HG02759 (cell line): ENCODE results near the gene FGF19.
"Not testable (repeated sequence)": the region's sequence is repeated elsewhere in the genome, so short reads cannot be mapped to it uniquely, and the experiment has no call there.

Experiments
- ATAC-seq: cut with Tn5 transposase; IDR thresholded peaks from one replicate; pipeline ENCODE4 v1.9.1; 2021; ENCODE audit warnings: mild to moderate bottlenecking, moderate library complexity; ENCODE audit not compliant: unreplicated experiment

The FGF19 gene

DNA sequence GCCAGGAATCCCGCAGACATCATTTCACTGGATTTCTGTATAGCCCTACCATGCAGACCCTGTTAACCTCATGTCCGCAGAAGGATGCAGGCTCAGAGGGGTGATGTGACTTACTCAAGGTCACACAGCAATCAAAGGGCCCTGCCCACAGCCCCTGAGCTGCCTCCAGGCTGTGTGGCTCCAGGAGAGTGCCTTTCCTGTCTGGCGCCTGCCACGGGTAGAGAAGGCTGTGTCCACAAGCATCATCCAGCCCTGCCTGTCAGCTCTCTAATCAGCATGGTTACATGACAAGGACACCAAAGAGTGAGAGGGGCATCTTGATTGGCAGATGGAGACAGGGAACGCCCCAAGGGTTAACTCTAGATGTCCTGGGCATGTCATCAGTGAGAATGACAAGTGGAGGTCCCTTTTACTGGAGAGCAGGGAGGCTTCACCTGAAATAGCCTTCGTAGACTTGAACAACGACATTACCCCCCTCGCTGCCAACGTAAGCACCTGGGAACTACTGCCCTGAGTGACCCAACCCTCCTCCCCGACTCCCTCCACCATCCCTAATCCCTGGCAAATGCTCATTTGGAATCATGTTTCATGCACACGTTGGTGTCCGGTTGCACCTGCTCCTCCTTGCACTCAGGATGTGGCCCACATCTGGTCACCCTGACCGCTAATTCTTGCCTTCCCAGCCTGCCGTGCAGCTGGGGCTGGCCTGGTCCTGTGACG lies 6.9 kb downstream of the FGF19 start:
- no peak for ATAC-seq

DNA sequence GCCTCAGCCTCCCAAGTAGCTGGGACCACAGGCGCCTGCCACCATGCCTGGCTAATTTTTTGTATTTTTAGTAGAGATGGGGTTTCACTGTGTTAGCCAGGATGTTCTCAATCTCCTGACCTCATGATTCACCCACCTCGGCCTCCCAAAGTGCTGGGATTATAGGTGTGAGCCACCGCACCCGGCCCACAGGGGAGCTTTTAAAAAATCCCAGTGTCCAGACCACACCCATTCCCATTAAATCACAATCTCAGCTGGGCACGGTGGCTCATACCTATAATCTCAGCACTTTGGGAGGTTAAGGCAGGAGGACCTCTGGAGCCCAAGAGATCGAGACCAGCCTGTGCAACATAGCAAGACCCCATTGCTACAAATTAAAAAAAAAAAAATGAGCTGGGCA lies 7.8 kb downstream of the FGF19 start:
- not testable (repeated sequence) for ATAC-seq

DNA sequence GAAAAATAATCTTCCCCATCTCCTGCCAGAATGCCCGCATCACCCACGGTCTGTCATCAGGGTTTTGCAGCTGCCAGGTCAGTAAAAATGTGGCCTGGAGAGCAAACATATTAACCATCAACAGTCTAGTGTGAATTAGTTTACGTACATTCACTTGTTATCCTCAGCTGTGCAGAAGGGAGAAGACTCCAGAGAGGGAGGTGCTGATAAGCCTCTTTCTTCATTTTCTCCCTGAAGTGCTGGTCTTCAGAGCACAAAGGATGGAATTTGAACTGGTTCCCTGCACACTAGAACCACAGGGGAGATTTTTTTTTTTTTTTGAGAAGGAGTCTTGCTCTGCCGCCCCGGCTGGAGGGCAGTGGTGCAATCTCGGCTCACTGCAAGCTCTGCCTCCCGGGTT lies 8.2 kb downstream of the FGF19 start:
- ATAC-seq, result no peak

DNA sequence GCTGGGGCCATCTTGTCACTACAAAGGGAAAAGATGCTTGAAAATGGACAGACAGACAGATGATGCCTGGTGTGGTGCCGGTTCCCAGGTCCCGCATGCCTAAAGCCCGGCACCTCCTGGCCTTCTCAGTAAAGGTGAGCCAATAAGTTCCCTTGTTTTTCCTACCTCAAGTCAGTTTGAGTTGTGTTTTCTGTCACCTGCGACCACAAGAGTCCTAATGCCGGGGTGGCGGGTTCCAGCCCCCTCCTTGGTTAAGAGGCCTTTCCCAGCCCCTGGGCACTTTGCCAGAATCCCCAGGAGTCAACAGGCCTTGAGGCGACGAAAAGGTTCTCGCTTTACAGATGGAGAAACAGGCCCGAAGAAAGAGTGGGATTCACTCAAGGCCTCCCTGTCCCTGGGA lies 9.0 kb downstream of the FGF19 start:
- no peak for ATAC-seq

DNA sequence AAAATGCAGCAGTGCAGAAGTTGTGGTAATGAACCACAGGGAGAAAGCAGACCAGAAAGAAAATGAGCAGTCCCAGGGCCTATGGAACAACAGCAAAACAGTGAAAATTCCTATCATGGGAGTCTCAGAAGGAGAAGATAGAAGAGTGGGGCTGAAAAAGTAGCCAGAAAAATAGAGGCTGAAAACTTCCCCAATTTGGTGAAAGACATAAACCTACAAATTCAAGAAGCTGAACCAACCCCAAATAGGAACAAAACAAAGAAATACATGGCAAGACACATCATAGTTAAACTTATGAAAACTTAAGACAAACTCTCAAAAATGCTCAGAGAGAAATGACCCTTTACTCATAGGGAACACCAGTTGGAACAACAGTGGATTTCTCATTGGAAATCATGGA lies 11.4 kb downstream of the FGF19 start:
- ATAC-seq, result no peak

DNA sequence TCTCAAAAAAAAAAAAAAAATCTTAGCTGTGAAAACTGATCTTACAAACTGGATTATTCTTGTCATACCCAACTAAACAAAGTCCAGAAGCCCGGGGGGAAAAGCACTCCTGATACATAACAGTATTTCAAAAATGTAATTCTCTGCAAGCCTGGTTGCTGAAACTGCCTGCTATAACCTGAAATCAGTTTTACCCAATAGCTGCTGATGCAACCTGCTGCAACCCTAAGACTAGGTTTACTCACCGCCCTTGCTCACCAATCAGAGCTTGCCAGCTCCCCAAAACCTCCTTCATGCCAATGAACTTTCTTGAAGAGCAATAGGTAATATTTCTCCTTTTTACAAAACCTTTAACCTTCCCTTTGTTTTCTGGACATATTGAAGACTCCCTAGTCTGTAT lies 12.4 kb downstream of the FGF19 start:
- ATAC-seq, result no peak

DNA sequence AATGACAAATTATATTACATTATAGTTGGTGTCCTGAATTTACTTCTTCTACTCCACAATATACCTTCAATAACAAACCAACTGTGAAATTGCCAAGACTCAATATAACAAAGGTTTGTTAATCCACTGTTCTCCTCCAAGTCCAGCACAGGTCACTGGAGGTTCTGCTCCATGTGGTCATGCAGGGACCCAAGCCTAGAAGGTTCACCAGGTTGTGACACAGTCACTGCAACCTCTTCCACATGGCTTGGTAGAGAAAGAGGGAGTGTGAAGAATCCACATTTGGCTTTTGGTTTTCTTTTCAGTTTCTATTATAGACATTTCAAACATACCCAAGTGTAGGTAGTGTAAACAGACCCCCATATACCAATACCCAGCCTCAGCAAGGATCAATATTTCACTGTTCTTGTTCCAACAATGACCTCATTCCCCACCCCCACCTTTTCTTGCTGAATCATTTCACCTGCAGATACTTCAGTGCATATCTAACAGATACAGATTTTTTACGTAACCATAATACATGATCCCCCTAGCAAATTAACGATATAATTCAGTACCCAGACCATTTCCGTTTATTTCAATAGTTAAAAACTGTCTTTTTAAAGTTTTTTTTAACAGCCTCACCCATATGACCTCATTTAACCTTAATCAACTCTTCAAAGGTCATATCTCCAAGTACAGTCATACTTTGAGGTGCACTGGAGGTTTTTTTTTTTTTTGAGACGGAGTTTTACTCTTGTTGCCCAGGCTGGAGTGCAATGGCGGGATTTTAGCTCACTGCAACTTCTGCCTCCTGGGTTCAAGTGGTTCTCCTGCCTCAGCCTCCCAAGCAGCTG lies 14.1 kb downstream of the FGF19 start:
- no peak for ATAC-seq

DNA sequence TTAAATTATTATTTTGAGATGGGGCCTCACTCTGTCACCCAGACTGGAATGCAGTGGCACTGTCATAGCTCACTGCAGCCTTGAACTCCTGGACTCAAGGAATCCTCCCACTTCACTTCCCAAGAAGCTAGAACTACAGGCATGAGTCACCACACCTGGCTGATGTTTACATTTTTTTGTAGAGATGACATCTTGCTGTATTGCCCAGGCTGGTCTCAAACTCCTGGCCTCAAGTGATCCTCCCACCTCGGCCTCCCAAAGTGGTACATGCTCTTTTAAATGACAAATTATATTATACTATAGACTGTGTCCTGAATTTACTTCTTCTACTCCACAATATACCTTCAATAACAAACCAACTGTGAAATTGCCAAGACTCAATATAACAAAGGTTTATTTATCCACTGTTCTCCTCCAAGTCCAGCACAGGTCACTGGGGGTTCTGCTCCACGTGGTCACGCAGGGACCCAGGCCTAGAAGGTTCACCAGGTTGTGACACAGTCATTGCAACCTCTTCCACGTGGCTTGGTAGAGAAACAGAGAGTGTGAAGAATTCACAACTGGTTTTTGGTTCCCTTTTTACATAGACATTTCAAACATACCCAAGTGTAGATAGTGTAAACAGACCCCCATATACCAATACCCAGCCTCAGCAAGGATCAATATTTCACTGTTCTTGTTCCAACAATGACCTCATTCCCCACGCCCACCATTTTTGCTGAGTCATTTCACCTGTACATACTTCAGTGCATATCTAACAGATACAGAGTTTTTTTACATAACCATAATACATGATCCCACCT lies 15.7 kb downstream of the FGF19 start:
- not testable (repeated sequence) for ATAC-seq

DNA sequence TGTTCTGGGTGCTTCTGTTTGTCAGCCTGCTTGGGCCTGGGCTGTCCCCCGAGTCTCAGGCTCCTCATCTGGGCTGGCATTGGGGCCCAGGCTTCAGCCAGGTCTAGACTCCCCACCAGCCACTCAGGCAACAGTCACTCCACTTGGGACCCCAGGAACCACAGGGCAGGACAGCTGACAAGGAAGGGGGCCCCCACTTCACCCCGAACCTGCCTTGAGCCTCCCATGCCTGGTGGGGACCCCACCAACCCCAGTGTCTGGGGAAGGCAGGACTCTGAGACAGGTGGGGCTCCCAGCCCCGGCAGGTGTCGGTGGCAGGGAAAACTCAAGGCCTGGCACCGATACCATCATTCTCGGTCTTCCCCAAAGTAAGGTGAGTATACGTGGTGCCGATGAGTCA lies 17.0 kb downstream of the FGF19 start:
- ATAC-seq, result no peak

DNA sequence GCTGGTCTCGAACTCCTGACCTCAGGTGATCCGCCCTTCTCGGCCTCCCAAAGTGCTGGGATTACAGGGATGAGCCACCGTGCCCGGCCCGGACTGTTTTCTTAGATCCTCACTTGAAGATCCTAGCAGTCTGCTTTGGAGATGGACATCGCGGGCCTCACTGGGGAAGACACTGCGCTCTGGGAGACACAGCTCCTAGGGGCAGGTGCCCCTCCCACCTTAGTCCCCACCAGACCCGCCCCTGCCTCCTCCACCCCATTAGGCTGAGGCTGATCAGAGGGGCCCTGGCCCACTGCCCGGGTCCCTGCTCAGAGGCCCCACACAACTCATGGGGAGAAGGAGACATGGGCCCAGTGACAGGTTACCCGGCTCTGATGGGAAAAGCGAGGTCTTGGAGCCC lies 17.4 kb downstream of the FGF19 start:
- no peak for ATAC-seq

DNA sequence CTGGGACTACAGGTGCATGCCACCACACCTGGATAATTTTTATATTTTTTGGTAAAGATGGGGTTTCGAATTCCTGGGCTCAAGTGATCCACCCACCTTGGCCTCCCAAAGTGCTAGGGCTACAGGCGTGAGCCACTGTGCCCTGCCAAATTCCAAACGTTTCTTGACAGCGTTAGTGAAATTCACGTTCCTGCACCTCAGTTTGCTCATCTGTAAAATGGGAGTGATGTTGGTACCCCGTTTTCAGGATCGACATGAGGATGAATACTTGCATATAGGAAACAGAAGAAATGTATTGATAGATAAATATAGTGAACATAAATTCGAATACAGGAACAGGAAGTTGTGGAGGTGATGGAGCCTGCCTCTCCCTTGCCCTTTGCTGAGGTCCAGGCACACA lies 18.5 kb downstream of the FGF19 start:
- ATAC-seq, result no peak

DNA sequence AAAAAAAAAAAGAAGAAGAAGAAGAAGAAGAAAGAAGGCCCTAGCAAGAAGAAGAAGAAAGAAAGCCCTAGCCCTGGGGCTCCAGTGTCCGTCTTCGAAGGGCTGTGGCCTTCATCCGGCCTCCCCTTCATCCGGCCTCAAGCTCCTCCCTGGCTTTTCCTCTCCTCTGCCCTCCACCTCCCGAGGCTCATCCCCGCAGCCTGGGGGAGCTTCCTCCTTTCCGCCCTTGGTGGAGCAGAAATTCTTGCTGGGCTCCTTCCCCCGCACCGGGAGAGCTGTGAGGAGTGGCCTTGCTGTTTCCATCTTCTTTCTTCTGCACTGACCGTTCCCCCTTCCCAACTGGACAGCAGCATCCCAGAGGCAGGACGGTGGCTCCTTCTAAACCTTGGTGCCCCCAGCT lies 19.2 kb downstream of the FGF19 start:
- no peak for ATAC-seq

DNA sequence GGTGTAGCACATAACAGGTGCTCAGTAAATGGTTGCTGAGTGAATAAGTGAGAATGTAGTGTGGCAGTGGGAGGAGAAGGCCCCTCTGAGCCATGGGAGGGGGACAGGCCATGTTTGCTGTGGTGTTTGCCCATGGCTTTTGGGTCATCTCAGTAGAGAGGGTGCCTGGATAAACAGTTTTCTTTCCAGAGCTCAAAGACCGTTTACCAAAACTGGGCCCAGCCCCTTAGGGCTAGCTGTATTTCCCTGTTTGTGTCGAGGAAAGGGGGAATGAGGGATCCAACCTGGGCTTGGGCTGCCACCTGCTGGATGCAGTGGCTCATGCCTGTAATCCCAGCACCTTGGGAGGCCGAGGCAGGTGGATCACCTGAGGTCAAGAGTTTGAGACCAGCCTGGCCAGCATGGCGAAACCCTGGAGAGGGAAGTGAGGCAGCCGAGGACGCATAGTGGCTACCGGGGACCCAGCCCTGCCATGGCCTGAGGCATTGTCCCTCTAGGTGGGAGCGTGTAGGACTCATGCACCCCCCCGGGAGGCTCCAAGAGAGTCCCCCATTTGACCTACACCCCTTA lies 20.0 kb downstream of the FGF19 start:
- no peak for ATAC-seq

DNA sequence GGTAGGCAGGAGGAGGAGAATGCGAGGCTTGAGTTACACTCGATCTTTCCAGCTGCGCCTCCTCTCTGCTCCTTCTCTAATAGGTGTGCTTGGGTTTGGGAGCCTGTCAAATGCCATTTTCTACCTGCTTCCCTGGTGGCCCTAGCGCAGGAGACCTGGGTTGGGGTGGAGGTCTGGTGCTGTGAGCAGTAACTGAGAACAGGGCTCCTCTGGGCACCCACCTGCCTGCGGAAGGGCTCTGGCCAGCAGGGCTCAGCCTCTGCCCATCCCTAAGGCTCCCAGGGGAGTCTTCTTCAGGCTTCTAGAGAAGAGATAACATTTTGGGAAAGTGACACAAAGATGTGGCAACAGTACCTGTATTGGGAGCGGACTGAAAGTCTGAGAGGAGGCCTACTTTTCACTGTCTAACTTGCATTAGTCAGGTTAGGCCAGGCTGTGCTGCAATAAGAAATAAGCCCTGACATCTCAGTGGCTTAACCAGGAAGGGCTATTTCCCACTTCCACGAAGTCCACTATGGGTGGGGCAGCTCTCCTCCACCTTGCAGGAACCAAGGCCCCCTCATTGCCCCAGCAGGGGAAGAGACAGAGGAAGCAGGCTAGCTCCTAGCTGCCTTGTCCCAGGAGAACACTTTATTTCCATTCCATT lies 21.0 kb downstream of the FGF19 start:
- ATAC-seq, result no peak

DNA sequence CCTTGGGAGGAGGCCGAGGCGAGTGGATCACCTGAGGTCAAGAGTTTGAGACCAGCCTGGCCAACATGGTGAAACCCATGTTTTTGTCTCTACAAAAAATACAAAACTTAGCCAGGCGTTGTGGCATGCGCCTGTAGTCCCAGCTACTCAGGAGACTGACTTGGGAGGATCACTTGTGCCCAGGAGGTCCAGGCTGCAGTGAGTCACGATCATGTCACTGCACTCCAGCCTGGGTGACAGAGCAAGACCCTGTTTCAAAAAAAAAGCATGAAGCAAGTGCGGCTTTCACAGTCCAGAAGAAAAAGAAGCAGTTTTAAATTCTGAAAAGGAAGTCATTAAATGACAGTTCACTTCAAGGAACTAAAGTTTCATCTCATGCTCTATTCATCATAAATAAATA lies 21.6 kb downstream of the FGF19 start:
- ATAC-seq, result no peak

DNA sequence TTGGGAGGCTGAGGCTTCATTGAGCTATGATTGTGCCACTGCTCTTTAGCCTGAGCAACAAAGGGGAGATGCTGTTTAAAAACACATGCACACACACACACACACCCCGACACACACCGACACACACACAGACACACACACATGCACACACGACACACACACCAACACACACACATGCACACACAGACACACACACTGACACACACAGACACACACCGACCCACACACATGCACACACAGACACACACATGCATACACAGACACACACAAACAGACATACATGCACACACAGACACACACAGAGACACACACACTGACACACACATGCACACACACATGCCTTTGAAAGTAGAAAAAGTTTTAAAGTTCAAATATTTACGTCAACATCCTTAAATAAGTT lies 23.1 kb downstream of the FGF19 start:
- no peak for ATAC-seq

DNA sequence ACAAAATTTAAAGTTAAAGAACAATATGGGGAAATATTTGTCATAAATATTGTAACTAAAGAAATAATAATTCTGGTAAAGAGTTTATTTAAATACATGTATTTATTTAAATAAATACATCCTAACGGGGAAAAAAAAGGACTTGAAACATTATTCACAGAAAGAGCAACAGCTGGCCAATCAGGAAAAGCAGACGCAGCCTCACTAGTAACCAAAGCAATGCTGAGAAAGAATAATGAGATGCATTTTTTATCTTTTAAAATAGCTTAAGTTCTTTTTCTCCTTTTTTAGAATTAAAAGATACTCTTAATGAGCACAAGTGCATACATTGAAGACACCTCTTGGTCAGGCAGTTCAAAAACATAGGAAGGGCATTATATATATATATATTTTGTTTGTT lies 26.1 kb downstream of the FGF19 start:
- ATAC-seq, result no peak

DNA sequence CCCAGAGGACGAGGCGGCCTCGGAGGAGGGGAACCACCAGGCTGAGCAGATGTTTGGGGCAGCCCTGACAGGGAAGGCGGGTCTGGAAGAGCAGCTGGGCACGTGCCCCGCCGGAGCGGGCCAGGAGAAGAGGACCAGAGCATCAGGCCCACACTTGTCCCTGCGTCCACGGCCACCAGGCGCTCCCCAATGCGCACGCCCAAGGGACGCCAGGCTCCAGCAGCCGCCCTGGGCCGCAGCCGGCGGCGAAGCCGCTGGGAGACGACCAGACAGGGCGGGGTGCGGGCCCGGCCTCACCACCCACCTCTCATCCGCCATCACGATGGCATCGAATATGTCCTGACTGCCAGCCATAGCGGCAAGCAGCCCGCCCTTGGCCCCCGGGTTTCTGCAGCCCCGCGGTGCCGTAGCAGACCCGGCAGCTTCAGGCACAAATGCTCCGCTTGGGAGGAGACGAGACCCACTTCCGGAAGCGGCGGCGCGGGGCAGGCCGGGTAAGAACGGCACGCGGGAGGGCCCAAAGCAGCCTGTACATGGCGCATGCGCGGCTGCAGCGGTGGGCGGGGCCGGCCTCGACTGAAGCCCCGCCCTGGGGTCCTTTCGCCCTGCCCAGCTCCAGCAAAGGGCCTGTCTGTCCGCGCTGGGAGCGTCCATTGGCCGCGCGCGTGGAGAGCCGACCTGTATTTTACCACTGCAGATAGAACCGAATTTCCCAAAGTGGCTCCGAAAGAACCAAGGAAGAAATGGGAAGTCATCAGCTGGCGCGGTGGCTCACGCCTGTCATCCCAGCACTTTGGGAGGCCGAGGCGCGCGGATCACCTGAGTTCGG lies 28.7 kb downstream of the FGF19 start, which contains the start of gene LTO1:
Gene LTO1, minus strand, starts transcription at position 468 of the 829 bp plus-strand sequence. Its CDS starts 114 bp downstream, at position 354.
- ATAC-seq, result peak; percentile 90

DNA sequence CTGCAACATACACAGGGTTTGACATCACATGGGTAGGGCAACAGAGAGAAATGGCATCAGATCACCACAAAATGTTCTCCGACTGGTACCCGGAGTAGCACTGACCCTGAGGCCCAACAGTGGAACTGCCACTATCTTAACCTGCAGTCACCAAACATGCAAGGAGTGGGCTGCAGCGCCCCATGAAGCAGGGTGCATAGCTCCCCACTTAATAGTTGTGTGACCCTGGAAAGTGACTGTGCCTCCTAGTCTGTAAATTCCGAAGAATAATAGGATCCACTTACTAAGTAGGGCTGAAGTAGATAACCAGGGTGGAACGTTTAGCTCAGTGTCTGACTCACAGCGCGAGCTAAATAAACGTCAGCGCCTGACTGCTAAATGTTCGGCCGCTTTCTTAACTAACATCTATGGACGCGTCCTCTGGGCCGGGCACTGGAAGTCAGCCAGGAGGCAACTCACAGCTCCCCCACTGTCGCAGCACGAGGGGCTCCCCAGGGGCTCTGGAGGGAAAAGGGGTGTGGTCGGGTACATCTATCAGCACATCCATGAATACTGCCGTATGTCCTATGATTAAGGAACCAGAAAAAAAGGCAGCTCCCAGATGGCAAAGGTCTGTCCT lies 29.4 kb downstream of the FGF19 start:
- ATAC-seq, result no peak
